Measurements from ENCODE around the gene CIDEB. TPM values are rescaled to one million over a fixed set of nuclear protein-coding genes. Genes with fewer than 3 reads are reported as not detected.

Gene CIDEB
- total and polyA plus RNA-seq, 2 of the 4 experiments (the other 2 are of a cell fraction) = under 0.01 to 0.19 TPM

DNA sequence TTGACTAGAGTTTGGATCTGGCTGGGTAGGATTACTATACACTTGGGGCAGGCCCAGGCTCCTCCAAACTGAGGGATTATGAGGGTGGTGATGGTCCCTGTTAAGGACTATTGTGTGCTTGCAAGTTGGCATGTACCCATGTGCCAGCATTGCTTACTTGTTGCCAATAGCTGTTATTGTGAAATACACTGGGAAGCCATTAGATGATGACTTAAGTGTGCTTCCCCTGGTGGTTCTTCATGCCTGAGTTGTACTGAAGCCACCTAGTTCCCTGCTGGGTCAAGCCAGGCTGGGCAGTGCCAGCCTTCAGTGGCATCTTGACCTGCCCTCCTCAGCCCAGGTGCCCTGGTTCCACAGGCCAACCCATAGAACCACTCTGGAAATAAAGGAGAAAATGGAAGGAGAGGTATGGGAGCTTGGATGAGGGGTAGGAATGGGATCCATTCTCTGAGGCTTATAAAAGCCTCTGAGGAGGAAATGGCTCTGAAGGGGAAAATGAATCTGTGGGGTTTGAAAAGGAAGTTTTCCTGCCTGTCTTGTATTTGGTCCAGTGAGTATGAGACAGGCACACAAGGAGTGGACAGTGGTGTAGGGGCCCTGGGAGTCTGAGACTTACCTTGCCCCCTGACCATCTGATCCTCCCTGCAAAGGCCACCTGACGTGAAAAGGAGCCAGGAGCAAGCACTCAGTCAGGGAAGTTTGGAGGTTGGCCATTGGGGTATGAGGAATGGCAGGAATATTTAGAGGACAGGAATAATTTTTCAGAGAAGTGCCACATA, 4.2 kb upstream of the CIDEB start:
- Histone ChIP-seq H3K27me3 (ENCODE audit: control insufficient read depth, insufficient read depth, low read length) (peaks cover 16% of the 10 kb centered on the region; the same call in 1 of the 2 replicates), H2BK5ac (ENCODE audit: low read depth, low read length, poor library complexity, severe bottlenecking) (no peak overlapping the region), H3K27ac (ENCODE audit: insufficient read depth, low read length) (no peak overlapping the region), H2AK9ac (replicated peaks; ENCODE audit: low read depth, low read length, poor library complexity) (no peak overlapping the region), H2BK15ac (ENCODE audit: low read depth, low read length) (no peak overlapping the region), H4K20me1 (ENCODE audit: insufficient read depth, low read length) (peaks cover 8% of the 10 kb centered on the region; the same call in 1 of the 2 replicates), H3K79me1 (ENCODE audit: low read depth in 1 of 2, low read length in 2 of 2) (peaks cover 3 to 8% of the 10 kb centered on the region in 2 experiments; a peak in 1 of 4 replicates), H3K36me3 (ENCODE audit: control insufficient read depth, insufficient read depth, low read length) (0 out of 2 replicates have a peak, but pooled peaks cover 2% of the 10 kb centered on the region), H3K4me3 (ENCODE audit: insufficient read depth, low read depth, low read length) (no peak overlapping the region), H3K14ac (replicated peaks; ENCODE audit: low read depth, low read length) (no peak overlapping the region), H4K8ac (ENCODE audit: low read depth in 2 of 2, low read length in 2 of 2) (no peak overlapping the region), H3K9ac (ENCODE audit: low read depth, low read length) (no peak overlapping the region), H3K4me1 (ENCODE audit: control insufficient read depth, insufficient read depth, low read length) (peaks cover 10% of the 10 kb centered on the region; the same call in 1 of the 2 replicates), H3K23ac (ENCODE audit: low read depth, low read length) (no peak overlapping the region), H3K4ac (ENCODE audit: low read depth, low read length) (no peak overlapping the region), H2BK120ac (ENCODE audit: low read depth, low read length) (no peak overlapping the region), H3K9me3 (ENCODE audit: control insufficient read depth, insufficient read depth, low read length) (no peaks in the 10 kb centered on the region), H3K4me2 (ENCODE audit: low read depth, low read length) (no peak overlapping the region), H4K91ac (ENCODE audit: insufficient read depth, low read depth, low read length) (no peak overlapping the region), H3K56ac (ENCODE audit: extremely low read depth, insufficient read depth, low read length) (no peak overlapping the region), H4K5ac (ENCODE audit: low read depth, low read length) (no peak overlapping the region), H2AK5ac (ENCODE audit: low read depth, low read length) (no peak overlapping the region), H3K9me1 (ENCODE audit: insufficient read depth, low read length) (peaks cover 7% of the 10 kb centered on the region; the same call in 1 of the 2 replicates), H2AFZ (replicated peaks; ENCODE audit: low read length, poor library complexity) (no peak overlapping the region), H3K18ac (ENCODE audit: low read depth, low read length) (no peak overlapping the region), H2BK20ac (ENCODE audit: low read depth, low read length) (no peak overlapping the region)
- intact Hi-C loops (cut with micrococcal nuclease) (no loop called here), in situ Hi-C loops (cut with MboI; ENCODE audit: low sequenced_read_pairs) (no loop called here), dilution Hi-C loops (cut with HindIII; ENCODE audit: low sequenced_read_pairs, unreplicated experiment) (no loop called here)
- DNase-seq (no peak), ATAC-seq (ENCODE audit: low read depth) (no peak)
- ChIA-PET CTCF (interaction anchor here (1.3 kb wide), 1 partner anchor 21 kb away, joined by 6 read pairs; no protein-coding TSS in a partner anchor), POLR2A (ENCODE audit: unreplicated experiment) (no interaction called here)
- WGBS, 2 experiments (ENCODE audit: extremely low coverage in 2 of 2, insufficient read length in 1 of 2) = no CpG with 5 or more reads among the region's 1 CpG
- TF ChIP-seq CEBPB (IDR thresholded peaks at IDR 0.05; ENCODE audit: low read depth, low read length) = peak; percentile 84
- TF ChIP-seq, protein P1, sequence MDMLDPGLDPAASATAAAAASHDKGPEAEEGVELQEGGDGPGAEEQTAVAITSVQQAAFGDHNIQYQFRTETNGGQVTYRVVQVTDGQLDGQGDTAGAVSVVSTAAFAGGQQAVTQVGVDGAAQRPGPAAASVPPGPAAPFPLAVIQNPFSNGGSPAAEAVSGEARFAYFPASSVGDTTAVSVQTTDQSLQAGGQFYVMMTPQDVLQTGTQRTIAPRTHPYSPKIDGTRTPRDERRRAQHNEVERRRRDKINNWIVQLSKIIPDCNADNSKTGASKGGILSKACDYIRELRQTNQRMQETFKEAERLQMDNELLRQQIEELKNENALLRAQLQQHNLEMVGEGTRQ (IDR thresholded peaks at IDR 0.05; ENCODE audit: low read depth, low read length) = no peak
- no TSS peak for BruUV-seq (replicated peaks)
